Retinal pigment epithelial cell (primary cell): ENCODE measurements around the gene BDKRB1.

Experiments used
- DNase-seq: peaks from one replicate; pipeline ENCODE4 v3.0.0-alpha.2; 2010; ENCODE audit warnings: low read depth
- H3K4me3 ChIP-seq: 2 replicates; pipeline ENCODE4 v1.5.1; 2011; ENCODE audit warnings: mild to moderate bottlenecking, low read length, control low read depth, moderate library complexity
- TF ChIP-seq, protein P1 (sequence below): conservative IDR thresholded peaks from 2 replicates; pipeline ENCODE4 v1.5.1; 2011; ENCODE audit warnings: low read depth, low read length, control low read depth, inconsistent platforms

BDKRB1 gene

DNA sequence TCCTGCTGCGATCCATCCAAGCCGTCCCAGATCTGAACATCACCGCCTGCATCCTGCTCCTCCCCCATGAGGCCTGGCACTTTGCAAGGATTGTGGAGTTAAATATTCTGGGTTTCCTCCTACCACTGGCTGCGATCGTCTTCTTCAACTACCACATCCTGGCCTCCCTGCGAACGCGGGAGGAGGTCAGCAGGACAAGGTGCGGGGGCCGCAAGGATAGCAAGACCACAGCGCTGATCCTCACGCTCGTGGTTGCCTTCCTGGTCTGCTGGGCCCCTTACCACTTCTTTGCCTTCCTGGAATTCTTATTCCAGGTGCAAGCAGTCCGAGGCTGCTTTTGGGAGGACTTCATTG, 8.2 kb downstream of the BDKRB1 start:
- TF ChIP-seq, protein P1, sequence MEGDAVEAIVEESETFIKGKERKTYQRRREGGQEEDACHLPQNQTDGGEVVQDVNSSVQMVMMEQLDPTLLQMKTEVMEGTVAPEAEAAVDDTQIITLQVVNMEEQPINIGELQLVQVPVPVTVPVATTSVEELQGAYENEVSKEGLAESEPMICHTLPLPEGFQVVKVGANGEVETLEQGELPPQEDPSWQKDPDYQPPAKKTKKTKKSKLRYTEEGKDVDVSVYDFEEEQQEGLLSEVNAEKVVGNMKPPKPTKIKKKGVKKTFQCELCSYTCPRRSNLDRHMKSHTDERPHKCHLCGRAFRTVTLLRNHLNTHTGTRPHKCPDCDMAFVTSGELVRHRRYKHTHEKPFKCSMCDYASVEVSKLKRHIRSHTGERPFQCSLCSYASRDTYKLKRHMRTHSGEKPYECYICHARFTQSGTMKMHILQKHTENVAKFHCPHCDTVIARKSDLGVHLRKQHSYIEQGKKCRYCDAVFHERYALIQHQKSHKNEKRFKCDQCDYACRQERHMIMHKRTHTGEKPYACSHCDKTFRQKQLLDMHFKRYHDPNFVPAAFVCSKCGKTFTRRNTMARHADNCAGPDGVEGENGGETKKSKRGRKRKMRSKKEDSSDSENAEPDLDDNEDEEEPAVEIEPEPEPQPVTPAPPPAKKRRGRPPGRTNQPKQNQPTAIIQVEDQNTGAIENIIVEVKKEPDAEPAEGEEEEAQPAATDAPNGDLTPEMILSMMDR: no peak
- no peak for DNase-seq
- H3K4me3 ChIP-seq: no peak overlapping the region

DNA sequence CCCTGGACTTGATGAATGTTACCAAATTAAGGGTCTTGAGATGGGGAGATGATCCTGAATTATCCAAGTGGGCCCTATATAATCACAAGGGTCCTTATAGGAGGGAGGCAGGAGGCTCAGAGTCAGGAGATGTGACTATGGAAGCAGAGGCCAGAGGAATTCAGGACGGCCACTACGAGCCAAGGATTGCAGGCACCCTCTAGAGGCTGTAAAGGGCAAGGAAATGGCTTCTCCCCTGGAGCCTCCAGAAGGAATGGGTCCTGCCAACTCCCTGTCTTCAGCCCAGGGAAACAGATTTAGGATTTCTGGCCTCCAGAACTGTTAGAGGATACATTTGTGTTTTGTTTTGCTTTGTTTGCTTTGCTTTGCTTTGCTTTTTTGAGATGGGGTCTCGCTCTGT, 8.8 kb downstream of the BDKRB1 start:
- DNase-seq: no peak
- H3K4me3 ChIP-seq: no peak overlapping the region
- TF ChIP-seq, protein P1: peak; percentile 54

DNA sequence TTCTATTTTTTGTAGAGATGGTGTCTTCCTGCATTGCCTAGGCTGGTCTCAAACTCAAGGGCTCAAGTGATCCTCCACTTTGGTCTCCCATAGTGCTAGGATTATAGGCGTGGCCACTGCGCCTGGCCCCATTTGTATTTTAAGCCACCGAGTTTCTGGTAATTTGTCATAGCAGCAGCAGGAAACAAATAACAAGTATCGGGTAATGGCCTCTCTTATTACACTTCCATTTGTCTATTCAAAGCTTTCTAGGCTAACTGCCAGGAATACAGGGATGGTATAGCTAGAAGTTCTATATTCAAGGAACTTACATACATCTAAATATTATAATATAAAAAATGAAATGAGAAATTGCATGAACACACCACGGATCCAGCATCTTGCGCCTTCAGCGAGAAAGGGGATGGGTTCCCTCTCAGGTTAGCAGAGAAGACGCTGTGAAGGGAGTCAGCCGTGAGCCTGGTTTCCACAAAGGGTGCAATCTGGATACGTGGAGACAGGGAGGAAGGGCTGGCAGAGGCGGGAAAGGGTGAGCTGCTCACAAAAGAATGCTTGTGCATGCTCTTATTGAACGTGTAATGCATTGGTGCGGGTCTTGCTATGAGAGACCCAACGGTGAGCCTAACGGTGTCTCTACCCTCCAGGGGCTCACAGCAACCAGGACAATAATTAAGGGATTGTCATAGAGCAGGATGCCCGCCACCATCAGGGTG, 9.5 kb downstream of the BDKRB1 start:
- H3K4me3 ChIP-seq: no peak overlapping the region
- no peak for DNase-seq
- TF ChIP-seq, protein P1: no peak

DNA sequence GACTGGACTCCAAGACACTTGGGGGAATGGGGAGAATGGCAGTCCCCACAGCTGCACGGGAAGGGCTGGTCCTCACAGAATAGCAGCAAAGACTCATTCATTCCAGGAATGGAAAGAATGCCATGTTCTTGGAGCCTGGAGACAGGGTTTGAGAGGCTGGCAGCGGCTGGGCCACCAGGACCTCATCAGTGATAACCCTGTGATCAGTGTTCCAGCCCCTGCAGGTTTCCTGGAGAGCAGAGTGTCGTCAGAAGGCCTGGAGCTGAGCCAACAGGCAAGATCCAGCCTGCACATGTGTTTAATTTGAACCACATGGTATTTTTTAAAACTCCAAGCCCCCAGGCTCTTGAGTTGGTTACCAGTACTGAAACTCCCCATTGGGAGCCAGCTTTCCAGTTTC, 11.3 kb downstream of the BDKRB1 start:
- DNase-seq: peak; percentile 48
- H3K4me3 ChIP-seq: no peak overlapping the region
- TF ChIP-seq, protein P1: no peak

DNA sequence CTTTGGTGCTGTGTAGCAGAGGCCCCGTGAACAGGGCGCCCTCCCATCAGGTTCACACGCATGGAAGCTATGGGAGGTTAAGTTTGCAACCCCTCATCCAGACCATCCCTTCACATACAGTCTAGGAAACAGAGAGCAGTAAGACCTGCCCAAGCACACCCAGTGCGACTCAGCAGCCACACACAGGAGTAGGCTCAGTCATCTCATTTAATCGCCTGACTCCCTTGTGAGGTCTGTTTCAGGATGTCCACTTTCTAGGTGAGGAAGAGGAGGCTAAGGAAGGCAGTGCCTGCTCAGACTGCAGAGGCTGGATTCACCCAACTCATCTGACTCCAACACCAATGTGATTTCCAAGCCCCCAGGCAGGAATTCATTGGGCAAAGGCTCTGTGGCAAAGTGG, 11.9 kb downstream of the BDKRB1 start:
- DNase-seq: no peak
- H3K4me3 ChIP-seq: no peak overlapping the region
- TF ChIP-seq, protein P1: no peak

DNA sequence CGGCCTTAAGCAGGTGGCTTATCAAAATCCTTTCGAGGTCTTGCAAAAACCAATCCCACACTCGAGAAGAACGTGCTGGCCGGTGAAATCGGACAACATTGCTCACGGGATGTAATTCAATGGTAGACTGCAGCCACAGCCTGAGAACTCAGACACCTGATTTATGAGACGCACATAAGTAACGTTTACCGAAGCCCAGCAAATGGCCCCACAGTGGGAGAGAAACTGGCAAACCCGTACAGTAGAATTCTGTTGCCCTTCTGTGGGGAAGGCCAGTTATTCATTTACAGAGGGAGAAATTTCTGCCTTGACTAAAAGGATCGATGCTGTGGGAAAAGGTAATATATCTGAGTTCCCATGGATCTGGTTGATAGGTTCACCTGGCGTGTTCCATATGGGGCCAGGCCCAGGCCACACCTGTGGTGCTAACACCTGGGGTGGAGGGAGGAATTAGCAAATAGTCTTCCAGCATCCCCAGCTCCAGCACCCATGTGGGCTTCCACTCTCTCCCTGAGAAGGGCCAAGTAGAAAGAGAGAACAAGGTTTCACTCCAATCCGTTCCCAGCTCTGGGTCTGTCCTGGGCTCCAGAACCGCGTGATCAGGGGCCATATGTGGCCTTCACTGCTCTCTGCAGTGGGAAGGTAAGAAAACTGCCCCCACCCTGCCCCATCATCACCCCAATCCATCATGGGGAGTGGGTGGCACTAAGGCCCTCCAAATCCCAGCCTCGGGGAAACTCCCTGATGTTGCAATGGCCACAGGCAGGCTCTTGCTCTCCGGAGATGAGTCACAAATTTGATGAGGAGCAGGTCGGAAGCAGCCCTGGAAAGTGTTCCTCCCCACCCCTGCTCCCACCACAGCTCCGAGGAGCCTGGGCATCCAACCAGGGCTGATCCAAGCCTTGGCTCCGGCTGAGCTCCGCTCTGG, 12.7 kb downstream of the BDKRB1 start:
- H3K4me3 ChIP-seq: no peak overlapping the region
- DNase-seq: no peak
- TF ChIP-seq, protein P1: no peak

DNA sequence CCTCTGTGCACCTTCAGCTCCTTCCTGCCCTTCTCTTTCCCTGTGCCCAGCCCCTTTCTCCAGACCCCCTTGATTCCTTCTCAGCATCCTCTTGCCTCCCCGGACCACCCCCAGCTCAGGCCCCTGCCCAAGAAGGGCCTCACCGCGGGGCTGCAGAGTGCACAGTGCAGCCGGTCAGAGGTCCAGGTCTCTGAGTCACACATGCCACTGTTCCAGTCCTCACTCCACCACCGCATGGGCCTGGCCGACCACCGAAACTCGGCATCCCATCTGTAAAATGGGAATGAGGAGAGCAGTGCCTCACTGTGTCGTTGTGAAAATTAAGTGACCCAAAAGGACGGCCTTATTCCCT, 13.3 kb downstream of the BDKRB1 start:
- TF ChIP-seq, protein P1: no peak
- no peak overlapping the region for H3K4me3 ChIP-seq
- DNase-seq: no peak
